C4-2B (cell line): ENCODE data around the gene TMEM120A.

ENCODE experiments used
- ZFX ChIP-seq: fragments of 450-650 bp; IDR thresholded peaks from 2 replicates; pipeline ENCODE4 v1.6.1; 2017
- TF ChIP-seq, protein P1 (sequence below): fragments of 450-650 bp; conservative IDR thresholded peaks from 2 replicates; pipeline ENCODE4 v1.5.1; 2017; ENCODE audit warnings: mild to moderate bottlenecking

- no peak for TF ChIP-seq ZFX
- TF ChIP-seq, protein P1, sequence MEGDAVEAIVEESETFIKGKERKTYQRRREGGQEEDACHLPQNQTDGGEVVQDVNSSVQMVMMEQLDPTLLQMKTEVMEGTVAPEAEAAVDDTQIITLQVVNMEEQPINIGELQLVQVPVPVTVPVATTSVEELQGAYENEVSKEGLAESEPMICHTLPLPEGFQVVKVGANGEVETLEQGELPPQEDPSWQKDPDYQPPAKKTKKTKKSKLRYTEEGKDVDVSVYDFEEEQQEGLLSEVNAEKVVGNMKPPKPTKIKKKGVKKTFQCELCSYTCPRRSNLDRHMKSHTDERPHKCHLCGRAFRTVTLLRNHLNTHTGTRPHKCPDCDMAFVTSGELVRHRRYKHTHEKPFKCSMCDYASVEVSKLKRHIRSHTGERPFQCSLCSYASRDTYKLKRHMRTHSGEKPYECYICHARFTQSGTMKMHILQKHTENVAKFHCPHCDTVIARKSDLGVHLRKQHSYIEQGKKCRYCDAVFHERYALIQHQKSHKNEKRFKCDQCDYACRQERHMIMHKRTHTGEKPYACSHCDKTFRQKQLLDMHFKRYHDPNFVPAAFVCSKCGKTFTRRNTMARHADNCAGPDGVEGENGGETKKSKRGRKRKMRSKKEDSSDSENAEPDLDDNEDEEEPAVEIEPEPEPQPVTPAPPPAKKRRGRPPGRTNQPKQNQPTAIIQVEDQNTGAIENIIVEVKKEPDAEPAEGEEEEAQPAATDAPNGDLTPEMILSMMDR: no peak
Observed at GRCh38 chr7:75988568-75989499, 5.6 kb downstream of the TMEM120A start.
